ENCODE data around the gene DTNBP1.
A peak's percentile ranks its signal among the peaks of the same experiment; 100 is the strongest.

The DTNBP1 gene

GRCh38 chr6:15682965-15683822 lies 20.4 kb upstream of the DTNBP1 start:
- Mint-ChIP-seq H3K9me3 (peaks cover 14% of the 10 kb centered on the region), H3K27ac (no peak overlapping the region), H3K4me1 (peaks cover 14% of the 10 kb centered on the region), H3K36me3 (ENCODE audit: low read depth) (peaks cover 5% of the 10 kb centered on the region), H3K27me3 (ENCODE audit: low read depth, poor library complexity) (peaks cover 15% of the 10 kb centered on the region), H3K4me3 (no peak overlapping the region)
- DNase-seq: no peak
- TF ChIP-seq CTCF (IDR thresholded peaks at IDR 0.05): no peak

- H3K27ac Mint-ChIP-seq: no peak overlapping the region
- peaks cover 17% of the 10 kb centered on the region for H3K9me3 Mint-ChIP-seq
- H3K36me3 Mint-ChIP-seq (ENCODE audit: low read depth): peaks cover 5% of the 10 kb centered on the region
- DNase-seq: no peak
- no peak for TF ChIP-seq CTCF (IDR thresholded peaks at IDR 0.05)
- peaks cover 15% of the 10 kb centered on the region for H3K27me3 Mint-ChIP-seq (ENCODE audit: low read depth, poor library complexity)
- no peak overlapping the region for H3K4me3 Mint-ChIP-seq
- peaks cover 22% of the 10 kb centered on the region for H3K4me1 Mint-ChIP-seq
Observed at GRCh38 chr6:15681946-15682345, 19.1 kb upstream of the DTNBP1 start.

GRCh38 chr6:15678514-15678913 lies 15.7 kb upstream of the DTNBP1 start:
- H3K27me3 Mint-ChIP-seq (ENCODE audit: low read depth, poor library complexity): peaks cover 18% of the 10 kb centered on the region
- no peak for DNase-seq
- TF ChIP-seq CTCF (IDR thresholded peaks at IDR 0.05): no peak
- H3K4me1 Mint-ChIP-seq: peaks cover 47% of the 10 kb centered on the region
- peaks cover 10% of the 10 kb centered on the region for H3K9me3 Mint-ChIP-seq
- H3K27ac Mint-ChIP-seq: no peak overlapping the region
- H3K4me3 Mint-ChIP-seq: no peak overlapping the region
- peaks cover 5% of the 10 kb centered on the region for H3K36me3 Mint-ChIP-seq (ENCODE audit: low read depth)

GRCh38 chr6:15677822-15678221 lies 15.0 kb upstream of the DTNBP1 start:
- Mint-ChIP-seq H3K4me1 (peaks cover 49% of the 10 kb centered on the region), H3K9me3 (peaks cover 4% of the 10 kb centered on the region), H3K36me3 (ENCODE audit: low read depth) (peaks cover under 1% of the 10 kb centered on the region), H3K4me3 (no peak overlapping the region), H3K27me3 (ENCODE audit: low read depth, poor library complexity) (peaks cover 14% of the 10 kb centered on the region), H3K27ac (no peak overlapping the region)
- no peak for DNase-seq
- no peak for TF ChIP-seq CTCF (IDR thresholded peaks at IDR 0.05)

GRCh38 chr6:15675536-15676220 lies 12.8 kb upstream of the DTNBP1 start:
- Mint-ChIP-seq H3K4me3 (no peak overlapping the region), H3K9me3 (peaks cover 3% of the 10 kb centered on the region), H3K27me3 (ENCODE audit: low read depth, poor library complexity) (peaks cover 24% of the 10 kb centered on the region), H3K36me3 (ENCODE audit: low read depth) (no peaks in the 10 kb centered on the region), H3K4me1 (peaks cover 55% of the 10 kb centered on the region), H3K27ac (peak overlapping the region; percentile 81)
- no peak for TF ChIP-seq CTCF (IDR thresholded peaks at IDR 0.05)
- no peak for DNase-seq

All from nephron progenitor cell (in vitro differentiated cells).